DMS114 treated with DMSO at 0.1 percent for 48 hours (cell line): ENCODE results near the gene SEZ6L2.
"Not testable (repeated sequence)": the region's sequence is repeated elsewhere in the genome, so short reads cannot be mapped to it uniquely, and the experiment has no call there.

Source experiments
- DNase-seq: peaks from one replicate; lab custom pipeline; 2025; ENCODE audit not compliant: unreplicated experiment; lab: John Stamatoyannopoulos, UW

The SEZ6L2 gene

GRCh38 chr16:29858149-29858849 is 41.1 kb downstream of the SEZ6L2 start:
- no peak for DNase-seq

GRCh38 chr16:29857133-29857760 is 42.1 kb downstream of the SEZ6L2 start:
- no peak for DNase-seq

- no peak for DNase-seq
Measured at GRCh38 chr16:29854520-29855100, 44.7 kb downstream of the SEZ6L2 start.

GRCh38 chr16:29852654-29853053 is 46.7 kb downstream of the SEZ6L2 start:
- DNase-seq: no peak

- no peak for DNase-seq
Measured at GRCh38 chr16:29850998-29851397, 48.4 kb downstream of the SEZ6L2 start.

- DNase-seq: no peak
Measured at GRCh38 chr16:29849505-29849904, 49.8 kb downstream of the SEZ6L2 start.

- DNase-seq: no peak
Measured at GRCh38 chr16:29848420-29849297, 50.7 kb downstream of the SEZ6L2 start.

GRCh38 chr16:29845656-29846055 is 53.7 kb downstream of the SEZ6L2 start:
- no peak for DNase-seq

GRCh38 chr16:29844575-29845331 is 54.6 kb downstream of the SEZ6L2 start:
- no peak for DNase-seq

- DNase-seq: no peak
Measured at GRCh38 chr16:29843931-29844330, 55.4 kb downstream of the SEZ6L2 start.

GRCh38 chr16:29842732-29843346 is 56.5 kb downstream of the SEZ6L2 start:
- no peak for DNase-seq

- no peak for DNase-seq
Measured at GRCh38 chr16:29841631-29842030, 57.7 kb downstream of the SEZ6L2 start.

GRCh38 chr16:29840240-29840639 is 59.1 kb downstream of the SEZ6L2 start:
- no peak for DNase-seq

- DNase-seq: no peak
Measured at GRCh38 chr16:29839822-29840221, 59.5 kb downstream of the SEZ6L2 start.

GRCh38 chr16:29837841-29838240 is 61.5 kb downstream of the SEZ6L2 start:
- DNase-seq: no peak

- DNase-seq: no peak
Measured at GRCh38 chr16:29836623-29837022, 62.7 kb downstream of the SEZ6L2 start.

GRCh38 chr16:29835926-29836325 is 63.4 kb downstream of the SEZ6L2 start:
- no peak for DNase-seq

- DNase-seq: no peak
Measured at GRCh38 chr16:29834079-29834478, 65.3 kb downstream of the SEZ6L2 start.

GRCh38 chr16:29833219-29833618 is 66.1 kb downstream of the SEZ6L2 start:
- DNase-seq: not testable (repeated sequence)

GRCh38 chr16:29831490-29831889 is 67.9 kb downstream of the SEZ6L2 start:
- DNase-seq: no peak
